MM.1S (cell line): Measurements from ENCODE around the gene POU2AF2.

Experiments
- CTCF ChIP-seq: fragments of 300-600 bp; sonication (generic); IDR thresholded peaks from 2 replicates; pipeline ENCODE4 v1.5.1; 2016; ENCODE audit warnings: antibody characterized with exemption, low read length, mixed read lengths
- EZH2 ChIP-seq: fragments of 300-600 bp; sonication (generic); optimal IDR thresholded peaks from 2 replicates; pipeline ENCODE3; 2017; ENCODE audit warnings: low read depth, mild to moderate bottlenecking, antibody characterized with exemption, low read length, mixed read lengths

GRCh38 chr11:111291764-111292163, 46.2 kb downstream of the POU2AF2 start:
- TF ChIP-seq CTCF (no peak), EZH2 (no peak)
